Upper lobe of left lung (tissue), 4 donors: ENCODE data around the gene NEDD4L.

Experiments
- POLR2A ChIP-seq, 4 donors: fragments of 450-650 bp; IDR thresholded peaks; one replicate each; pipeline ENCODE4 v1.5.1; 2016 to 2017; ENCODE audit warnings: antibody characterized with exemption in 4 of 4, mild to moderate bottlenecking in 2 of 4
- TF ChIP-seq, protein P1 (sequence below), 6 experiments: fragments of 450-650 bp in 4 of 6; fragments of 200-600 bp in 2 of 6; sonication (generic) in 2 of 6; IDR thresholded peaks; one replicate each; pipeline ENCODE4 v1.5.1; 2016 to 2019; ENCODE audit warnings: antibody characterized with exemption in 6 of 6

DNA sequence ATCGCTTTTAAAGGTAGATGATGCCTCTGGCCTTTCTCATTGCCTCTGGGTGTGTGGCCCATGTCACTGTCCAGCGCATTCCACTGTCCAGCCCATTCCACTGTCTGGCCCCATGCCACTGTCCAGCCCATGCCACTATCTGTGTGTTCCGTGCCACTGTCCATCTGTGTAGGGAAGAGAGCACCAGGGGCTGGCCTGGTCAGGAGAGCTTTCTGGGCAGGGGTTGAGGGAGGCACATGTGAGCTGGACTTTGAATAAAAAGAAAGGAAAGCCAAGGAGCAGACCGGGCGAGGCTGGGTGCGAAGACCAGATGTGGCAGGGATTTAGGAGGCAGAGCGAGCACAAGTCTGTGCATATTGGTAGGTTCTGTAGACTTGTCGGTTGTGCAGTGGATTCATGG, 236.2 kb downstream of the NEDD4L start:
- TF ChIP-seq, protein P1, sequence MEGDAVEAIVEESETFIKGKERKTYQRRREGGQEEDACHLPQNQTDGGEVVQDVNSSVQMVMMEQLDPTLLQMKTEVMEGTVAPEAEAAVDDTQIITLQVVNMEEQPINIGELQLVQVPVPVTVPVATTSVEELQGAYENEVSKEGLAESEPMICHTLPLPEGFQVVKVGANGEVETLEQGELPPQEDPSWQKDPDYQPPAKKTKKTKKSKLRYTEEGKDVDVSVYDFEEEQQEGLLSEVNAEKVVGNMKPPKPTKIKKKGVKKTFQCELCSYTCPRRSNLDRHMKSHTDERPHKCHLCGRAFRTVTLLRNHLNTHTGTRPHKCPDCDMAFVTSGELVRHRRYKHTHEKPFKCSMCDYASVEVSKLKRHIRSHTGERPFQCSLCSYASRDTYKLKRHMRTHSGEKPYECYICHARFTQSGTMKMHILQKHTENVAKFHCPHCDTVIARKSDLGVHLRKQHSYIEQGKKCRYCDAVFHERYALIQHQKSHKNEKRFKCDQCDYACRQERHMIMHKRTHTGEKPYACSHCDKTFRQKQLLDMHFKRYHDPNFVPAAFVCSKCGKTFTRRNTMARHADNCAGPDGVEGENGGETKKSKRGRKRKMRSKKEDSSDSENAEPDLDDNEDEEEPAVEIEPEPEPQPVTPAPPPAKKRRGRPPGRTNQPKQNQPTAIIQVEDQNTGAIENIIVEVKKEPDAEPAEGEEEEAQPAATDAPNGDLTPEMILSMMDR (IDR thresholded peaks at IDR 0.05), result no peak
- no peak for TF ChIP-seq POLR2A (IDR thresholded peaks at IDR 0.05)
